HepG2 (cell line): ENCODE data around the gene C22orf39. TPM values are rescaled to one million over a fixed set of nuclear protein-coding genes. Genes with fewer than 3 reads are reported as not detected.

Source experiments
- ARHGAP35 ChIP-seq: sonication (generic); formaldehyde crosslinking; IDR thresholded peaks from 2 replicates; pipeline ENCODE4 v1.9.0; 2022; ENCODE audit warnings: mild to moderate bottlenecking, inconsistent platforms, moderate library complexity, missing genetic modification reagents, borderline replicate concordance
- ARNT2 ChIP-seq: sonication (generic); formaldehyde crosslinking; IDR thresholded peaks from 2 replicates; pipeline ENCODE4 v1.8.0; 2022; ENCODE audit warnings: mild to moderate bottlenecking, low read depth, missing genetic modification reagents, moderate library complexity
- CBX5 ChIP-seq: sonication (generic); formaldehyde crosslinking; IDR thresholded peaks from 2 replicates; pipeline ENCODE4 v1.4.0; 2020; ENCODE audit warnings: missing genetic modification reagents, borderline replicate concordance
- CREB1 ChIP-seq, 2 experiments: fragments of 450-650 bp in 1 of 2; IDR thresholded peaks; 2 replicates each; pipeline ENCODE4 v1.6.1; 2016 to 2017; ENCODE audit warnings: control low read depth in 1 of 2, mild to moderate bottlenecking in 1 of 2, missing compliant biosample characterization in 1 of 2, missing genetic modification characterization in 1 of 2
- CREM ChIP-seq, 2 experiments: sonication (generic) in 1 of 2; formaldehyde crosslinking in 1 of 2; IDR thresholded peaks; 2 replicates each; pipeline versions ENCODE4 v1.4.0 to v1.6.1; 2016 to 2020; ENCODE audit warnings: antibody characterized with exemption in 1 of 2, mild to moderate bottlenecking in 1 of 2, missing genetic modification reagents in 1 of 2
- HDAC1 ChIP-seq: sonication (generic); formaldehyde crosslinking; IDR thresholded peaks from 2 replicates; pipeline ENCODE4 v1.5.1; 2020; ENCODE audit warnings: mild to moderate bottlenecking, missing genetic modification reagents
- KDM5A ChIP-seq: fragments of 200-600 bp; sonication (generic); IDR thresholded peaks from 2 replicates; pipeline ENCODE4 v1.7.0; 2018; ENCODE audit warnings: antibody characterized with exemption, mild to moderate bottlenecking, low read length, borderline replicate concordance
- MEF2D ChIP-seq: sonication (generic); formaldehyde crosslinking; IDR thresholded peaks from 2 replicates; pipeline ENCODE4 v1.5.1; 2020; ENCODE audit warnings: mild to moderate bottlenecking, missing genetic modification reagents
- PAF1 ChIP-seq: IDR thresholded peaks from 2 replicates; pipeline ENCODE4 v1.6.1; 2016; ENCODE audit warnings: missing genetic modification reagents, missing compliant biosample characterization
- PHF20 ChIP-seq: sonication (generic); formaldehyde crosslinking; IDR thresholded peaks from 2 replicates; pipeline ENCODE4 v1.5.0; 2020; ENCODE audit warnings: mild to moderate bottlenecking, missing genetic modification reagents
- SMYD3 ChIP-seq: sonication (generic); formaldehyde crosslinking; IDR thresholded peaks from 2 replicates; pipeline ENCODE4 v1.8.1; 2023; ENCODE audit warnings: mild to moderate bottlenecking, missing genetic modification reagents
- SP2 ChIP-seq: sonication (generic); formaldehyde crosslinking; IDR thresholded peaks from 2 replicates; pipeline ENCODE4 v1.5.1; 2020; ENCODE audit warnings: mild to moderate bottlenecking, missing genetic modification reagents
- ZNF225 ChIP-seq: sonication (generic); formaldehyde crosslinking; IDR thresholded peaks from 2 replicates; pipeline ENCODE4 v1.4.0; 2020; ENCODE audit warnings: mild to moderate bottlenecking, missing genetic modification reagents
- ZNF430 ChIP-seq: sonication (generic); formaldehyde crosslinking; IDR thresholded peaks from 2 replicates; pipeline ENCODE4 v1.9.0; 2021; ENCODE audit warnings: mild to moderate bottlenecking, missing genetic modification reagents
- ZNF878 ChIP-seq: sonication (generic); formaldehyde crosslinking; IDR thresholded peaks from 2 replicates; pipeline ENCODE4 v1.8.1; 2023; ENCODE audit warnings: mild to moderate bottlenecking, missing genetic modification reagents, moderate library complexity
- ZSCAN9 ChIP-seq: IDR thresholded peaks from 2 replicates; pipeline ENCODE4 v1.6.1; 2016; ENCODE audit warnings: borderline replicate concordance
- polyA plus RNA-seq, 8 experiments: library from polyadenylated mRNA; depleted of rRNA in 3 of 8; stranded (reverse) in 7 of 8; unstranded in 1 of 8; fragments of >200 nt; fragmentation: Illumina TruSeq in 4 of 8; extraction: Trizol in 4 of 8; gene quantifications; 2 replicates each; pipeline versions ENCODE4 v1.2.1 to v1.2.3, GENCODE V29; 2011 to 2016; ENCODE audit warnings: low read depth in 4 of 8, missing spikeins in 1 of 8, mixed read lengths in 1 of 8; ENCODE audit not compliant: insufficient read depth in 1 of 8
- total RNA-seq, 5 experiments: library from RNA; depleted of rRNA; stranded (reverse); fragments of >200 nt; fragmentation: Illumina TruSeq; extraction: Trizol; gene quantifications; 2 replicates each; pipeline ENCODE4 v1.2.3, GENCODE V29; 2016; ENCODE audit warnings: low read depth in 1 of 5
- TF ChIP-seq, protein P1 (sequence below): IDR thresholded peaks from 2 replicates; pipeline ENCODE4 v1.6.1; 2012; ENCODE audit warnings: inconsistent platforms
- TF ChIP-seq, protein P2 (sequence below): sonication (generic); formaldehyde crosslinking; IDR thresholded peaks from 2 replicates; pipeline ENCODE4 v1.8.1; 2023; ENCODE audit warnings: missing genetic modification reagents, mild to moderate bottlenecking, borderline replicate concordance
- TF ChIP-seq, protein P3 (sequence below): sonication (generic); formaldehyde crosslinking; IDR thresholded peaks from 2 replicates; pipeline ENCODE4 v1.4.0; 2020; ENCODE audit warnings: missing genetic modification reagents
- TF ChIP-seq, protein P4 (sequence below): sonication (generic); formaldehyde crosslinking; IDR thresholded peaks from 2 replicates; pipeline ENCODE4 v1.5.0; 2020; ENCODE audit warnings: mild to moderate bottlenecking, missing genetic modification reagents, borderline replicate concordance
- TF ChIP-seq, protein P5 (sequence below): sonication (generic); formaldehyde crosslinking; conservative IDR thresholded peaks from 2 replicates; pipeline ENCODE4 v1.8.0; 2022; ENCODE audit warnings: low read depth, missing genetic modification reagents

C22orf39 gene
- total and polyA plus RNA-seq, 2 of the 13 experiments (the other 11 are each of a cell fraction or from before 2014, with no cell fraction given) = 23.4 to 26.4 TPM

DNA sequence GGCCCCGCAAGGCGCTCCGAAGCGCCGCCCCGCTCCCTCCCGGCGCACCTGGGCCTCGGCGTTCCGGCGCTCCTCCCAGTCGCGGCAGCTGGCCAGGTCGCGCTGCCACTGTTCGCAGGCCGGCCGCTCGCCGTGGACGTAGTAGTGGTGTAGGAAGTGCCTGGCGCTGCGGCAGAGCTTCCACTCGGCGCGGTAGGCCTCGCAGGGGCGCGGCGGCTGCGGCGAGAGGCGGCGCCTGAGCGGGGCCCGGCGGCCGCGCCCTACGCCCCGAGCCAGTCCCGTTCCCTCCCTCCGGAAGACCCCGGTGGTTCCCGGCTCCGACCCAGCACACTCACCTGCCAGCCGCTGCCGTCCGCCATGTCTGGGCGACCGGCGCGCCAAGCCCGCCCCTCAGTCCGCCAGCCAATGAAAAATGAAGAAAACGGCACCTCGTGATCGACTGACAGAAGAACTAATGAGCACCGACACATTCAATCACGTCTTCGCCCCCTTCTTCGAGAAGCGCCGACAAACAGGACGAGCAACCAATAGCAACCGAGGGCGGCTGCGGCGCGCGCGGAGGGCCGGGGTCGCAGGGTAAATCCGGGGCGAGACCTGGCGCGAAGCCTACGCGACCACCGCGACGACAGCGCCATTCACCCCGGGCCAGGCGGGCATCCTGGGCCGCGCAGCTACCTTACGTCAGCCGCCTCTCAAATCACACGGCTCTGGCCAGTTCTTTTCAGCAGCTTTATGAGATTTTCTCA is at the start of gene C22orf39 (continued):
- peak; percentile 62 for TF ChIP-seq CREM (IDR thresholded peaks at IDR 0.05)
- no peak for TF ChIP-seq CREM (CRISPR knock-in tag; IDR thresholded peaks at IDR 0.05)
- TF ChIP-seq ZNF430 (CRISPR knock-in tag) = 0 out of 2 replicates have a peak, but pooled peaks have one; percentile 24
- TF ChIP-seq, protein P1, sequence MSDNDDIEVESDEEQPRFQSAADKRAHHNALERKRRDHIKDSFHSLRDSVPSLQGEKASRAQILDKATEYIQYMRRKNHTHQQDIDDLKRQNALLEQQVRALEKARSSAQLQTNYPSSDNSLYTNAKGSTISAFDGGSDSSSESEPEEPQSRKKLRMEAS = 0 out of 2 replicates have a peak, but pooled peaks have one; percentile 72
- no peak for TF ChIP-seq CBX5
- TF ChIP-seq, protein P2, sequence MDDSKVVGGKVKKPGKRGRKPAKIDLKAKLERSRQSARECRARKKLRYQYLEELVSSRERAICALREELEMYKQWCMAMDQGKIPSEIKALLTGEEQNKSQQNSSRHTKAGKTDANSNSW (CRISPR knock-in tag) = no peak
- TF ChIP-seq ARNT2 (CRISPR knock-in tag) = peak; percentile 82
- TF ChIP-seq ZSCAN9 (CRISPR knock-in tag) = no peak
- TF ChIP-seq, protein P3, sequence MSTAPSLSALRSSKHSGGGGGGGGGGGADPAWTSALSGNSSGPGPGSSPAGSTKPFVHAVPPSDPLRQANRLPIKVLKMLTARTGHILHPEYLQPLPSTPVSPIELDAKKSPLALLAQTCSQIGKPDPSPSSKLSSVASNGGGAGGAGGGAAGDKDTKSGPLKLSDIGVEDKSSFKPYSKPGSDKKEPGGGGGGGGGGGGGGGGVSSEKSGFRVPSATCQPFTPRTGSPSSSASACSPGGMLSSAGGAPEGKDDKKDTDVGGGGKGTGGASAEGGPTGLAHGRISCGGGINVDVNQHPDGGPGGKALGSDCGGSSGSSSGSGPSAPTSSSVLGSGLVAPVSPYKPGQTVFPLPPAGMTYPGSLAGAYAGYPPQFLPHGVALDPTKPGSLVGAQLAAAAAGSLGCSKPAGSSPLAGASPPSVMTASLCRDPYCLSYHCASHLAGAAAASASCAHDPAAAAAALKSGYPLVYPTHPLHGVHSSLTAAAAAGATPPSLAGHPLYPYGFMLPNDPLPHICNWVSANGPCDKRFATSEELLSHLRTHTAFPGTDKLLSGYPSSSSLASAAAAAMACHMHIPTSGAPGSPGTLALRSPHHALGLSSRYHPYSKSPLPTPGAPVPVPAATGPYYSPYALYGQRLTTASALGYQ = 0 out of 2 replicates have a peak, but pooled peaks have one; percentile 33
- TF ChIP-seq, protein P4, sequence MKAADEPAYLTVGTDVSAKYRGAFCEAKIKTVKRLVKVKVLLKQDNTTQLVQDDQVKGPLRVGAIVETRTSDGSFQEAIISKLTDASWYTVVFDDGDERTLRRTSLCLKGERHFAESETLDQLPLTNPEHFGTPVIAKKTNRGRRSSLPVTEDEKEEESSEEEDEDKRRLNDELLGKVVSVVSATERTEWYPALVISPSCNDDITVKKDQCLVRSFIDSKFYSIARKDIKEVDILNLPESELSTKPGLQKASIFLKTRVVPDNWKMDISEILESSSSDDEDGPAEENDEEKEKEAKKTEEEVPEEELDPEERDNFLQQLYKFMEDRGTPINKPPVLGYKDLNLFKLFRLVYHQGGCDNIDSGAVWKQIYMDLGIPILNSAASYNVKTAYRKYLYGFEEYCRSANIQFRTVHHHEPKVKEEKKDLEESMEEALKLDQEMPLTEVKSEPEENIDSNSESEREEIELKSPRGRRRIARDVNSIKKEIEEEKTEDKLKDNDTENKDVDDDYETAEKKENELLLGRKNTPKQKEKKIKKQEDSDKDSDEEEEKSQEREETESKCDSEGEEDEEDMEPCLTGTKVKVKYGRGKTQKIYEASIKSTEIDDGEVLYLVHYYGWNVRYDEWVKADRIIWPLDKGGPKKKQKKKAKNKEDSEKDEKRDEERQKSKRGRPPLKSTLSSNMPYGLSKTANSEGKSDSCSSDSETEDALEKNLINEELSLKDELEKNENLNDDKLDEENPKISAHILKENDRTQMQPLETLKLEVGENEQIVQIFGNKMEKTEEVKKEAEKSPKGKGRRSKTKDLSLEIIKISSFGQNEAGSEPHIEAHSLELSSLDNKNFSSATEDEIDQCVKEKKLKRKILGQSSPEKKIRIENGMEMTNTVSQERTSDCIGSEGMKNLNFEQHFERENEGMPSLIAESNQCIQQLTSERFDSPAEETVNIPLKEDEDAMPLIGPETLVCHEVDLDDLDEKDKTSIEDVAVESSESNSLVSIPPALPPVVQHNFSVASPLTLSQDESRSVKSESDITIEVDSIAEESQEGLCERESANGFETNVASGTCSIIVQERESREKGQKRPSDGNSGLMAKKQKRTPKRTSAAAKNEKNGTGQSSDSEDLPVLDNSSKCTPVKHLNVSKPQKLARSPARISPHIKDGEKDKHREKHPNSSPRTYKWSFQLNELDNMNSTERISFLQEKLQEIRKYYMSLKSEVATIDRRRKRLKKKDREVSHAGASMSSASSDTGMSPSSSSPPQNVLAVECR (CRISPR knock-in tag) = peak; percentile 74; the same call in 1 of the 2 replicates
- TF ChIP-seq, protein P5, sequence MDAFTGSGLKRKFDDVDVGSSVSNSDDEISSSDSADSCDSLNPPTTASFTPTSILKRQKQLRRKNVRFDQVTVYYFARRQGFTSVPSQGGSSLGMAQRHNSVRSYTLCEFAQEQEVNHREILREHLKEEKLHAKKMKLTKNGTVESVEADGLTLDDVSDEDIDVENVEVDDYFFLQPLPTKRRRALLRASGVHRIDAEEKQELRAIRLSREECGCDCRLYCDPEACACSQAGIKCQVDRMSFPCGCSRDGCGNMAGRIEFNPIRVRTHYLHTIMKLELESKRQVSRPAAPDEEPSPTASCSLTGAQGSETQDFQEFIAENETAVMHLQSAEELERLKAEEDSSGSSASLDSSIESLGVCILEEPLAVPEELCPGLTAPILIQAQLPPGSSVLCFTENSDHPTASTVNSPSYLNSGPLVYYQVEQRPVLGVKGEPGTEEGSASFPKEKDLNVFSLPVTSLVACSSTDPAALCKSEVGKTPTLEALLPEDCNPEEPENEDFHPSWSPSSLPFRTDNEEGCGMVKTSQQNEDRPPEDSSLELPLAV (CRISPR knock-in tag) = no peak
- peak; percentile 43; the same call in 1 of the 2 replicates for TF ChIP-seq MEF2D
- TF ChIP-seq PHF20 (CRISPR knock-in tag) = peak; percentile 65
- no peak for TF ChIP-seq ZNF878 (CRISPR knock-in tag)
- TF ChIP-seq SP2 (CRISPR knock-in tag) = peak; percentile 97
- TF ChIP-seq SMYD3 = no peak
- TF ChIP-seq PAF1 = no peak
- TF ChIP-seq HDAC1 = peak; percentile 41; the same call in 1 of the 2 replicates
- TF ChIP-seq ARHGAP35 (CRISPR knock-in tag) = no peak
- peak; percentile 54; the same call in 1 of the 2 replicates for TF ChIP-seq KDM5A
- peak; percentile 81 for TF ChIP-seq CREB1 (IDR thresholded peaks at IDR 0.05)
- TF ChIP-seq CREB1 (CRISPR knock-in tag; IDR thresholded peaks at IDR 0.05) = peak; percentile 90
- TF ChIP-seq ZNF225 (CRISPR knock-in tag) = 0 out of 2 replicates have a peak, but pooled peaks have one; percentile 23
